ENCODE measurements around the gene TCERG1L.

GRCh38 chr10:131219584-131219886, 92.0 kb downstream of the TCERG1L start:
- no peak for TF ChIP-seq CTCF (IDR thresholded peaks at IDR 0.05)
- no peak for TF ChIP-seq ATF3 (CRISPR knock-in tag; conservative IDR thresholded peaks at IDR 0.05)

Data from WTC11 (cell line).